COLO668 (cell line): ENCODE measurements around the gene SLC6A13.
A peak's percentile ranks its signal among the peaks of the same experiment; 100 is the strongest.

Experiments
- DNase-seq: peaks from one replicate; lab custom pipeline; 2025; ENCODE audit not compliant: unreplicated experiment; lab: John Stamatoyannopoulos, UW

The SLC6A13 gene

DNA sequence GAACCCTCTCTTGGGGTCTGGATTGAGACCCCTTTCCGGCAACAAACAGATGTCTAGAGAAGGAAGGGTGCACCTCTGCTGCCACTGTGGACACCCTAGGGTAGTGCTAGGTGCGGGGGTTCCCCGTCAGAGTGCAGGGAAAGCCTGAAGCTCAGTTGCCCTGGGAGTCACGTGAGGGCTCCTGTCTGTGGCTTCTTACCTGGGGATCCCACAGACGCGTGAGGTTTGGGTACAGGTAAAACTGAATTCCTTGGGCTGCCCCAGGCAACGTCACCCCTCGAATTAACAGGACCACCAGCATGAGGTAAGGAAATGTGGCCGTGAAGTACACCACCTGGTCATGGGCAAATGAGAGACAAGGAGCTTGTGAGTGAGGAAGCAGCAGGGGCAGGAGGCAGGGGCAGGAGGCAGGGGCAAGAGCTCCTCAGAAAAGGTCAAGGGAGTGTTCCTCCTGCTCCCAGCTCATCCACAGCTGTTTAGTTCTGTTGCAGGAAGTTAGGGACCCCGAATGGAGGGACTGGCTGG is 27.7 kb downstream of the SLC6A13 start:
- no peak for DNase-seq

DNA sequence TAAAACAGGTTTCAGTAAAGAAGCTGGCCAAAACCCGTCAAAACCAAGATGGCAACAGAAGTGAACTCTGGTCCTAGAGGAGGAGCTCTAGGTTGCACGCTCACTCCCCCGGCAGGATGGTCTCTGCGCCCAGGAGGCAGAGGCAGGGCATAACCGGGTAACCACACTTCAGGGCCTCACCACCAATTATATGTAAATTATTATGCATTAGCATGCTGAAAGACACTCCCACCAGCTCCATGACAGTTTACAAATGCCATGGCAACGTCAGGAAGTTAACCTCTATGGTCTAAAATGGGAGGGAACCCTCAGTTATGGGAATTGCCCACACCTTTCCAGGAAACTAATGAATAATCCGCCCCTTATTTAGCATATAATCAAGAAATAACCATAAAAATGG is 28.6 kb downstream of the SLC6A13 start:
- no peak for DNase-seq

DNA sequence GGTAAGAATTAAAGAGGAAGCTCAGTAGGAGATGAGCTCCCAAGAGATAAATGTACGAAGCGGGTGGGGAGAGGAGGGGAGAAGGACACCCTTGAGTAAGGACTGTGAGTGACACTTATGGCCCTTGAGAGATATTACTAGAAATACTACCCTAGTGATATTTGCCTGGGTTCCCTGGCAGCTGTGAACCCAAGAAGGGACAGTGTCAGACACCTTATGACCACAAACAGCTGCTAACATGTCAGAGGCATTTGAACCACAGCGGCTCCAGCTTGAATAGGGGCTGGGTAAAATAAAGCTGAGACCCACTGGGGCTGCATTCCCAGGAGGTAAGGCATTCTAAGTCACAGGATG is 29.0 kb downstream of the SLC6A13 start:
- no peak for DNase-seq

DNA sequence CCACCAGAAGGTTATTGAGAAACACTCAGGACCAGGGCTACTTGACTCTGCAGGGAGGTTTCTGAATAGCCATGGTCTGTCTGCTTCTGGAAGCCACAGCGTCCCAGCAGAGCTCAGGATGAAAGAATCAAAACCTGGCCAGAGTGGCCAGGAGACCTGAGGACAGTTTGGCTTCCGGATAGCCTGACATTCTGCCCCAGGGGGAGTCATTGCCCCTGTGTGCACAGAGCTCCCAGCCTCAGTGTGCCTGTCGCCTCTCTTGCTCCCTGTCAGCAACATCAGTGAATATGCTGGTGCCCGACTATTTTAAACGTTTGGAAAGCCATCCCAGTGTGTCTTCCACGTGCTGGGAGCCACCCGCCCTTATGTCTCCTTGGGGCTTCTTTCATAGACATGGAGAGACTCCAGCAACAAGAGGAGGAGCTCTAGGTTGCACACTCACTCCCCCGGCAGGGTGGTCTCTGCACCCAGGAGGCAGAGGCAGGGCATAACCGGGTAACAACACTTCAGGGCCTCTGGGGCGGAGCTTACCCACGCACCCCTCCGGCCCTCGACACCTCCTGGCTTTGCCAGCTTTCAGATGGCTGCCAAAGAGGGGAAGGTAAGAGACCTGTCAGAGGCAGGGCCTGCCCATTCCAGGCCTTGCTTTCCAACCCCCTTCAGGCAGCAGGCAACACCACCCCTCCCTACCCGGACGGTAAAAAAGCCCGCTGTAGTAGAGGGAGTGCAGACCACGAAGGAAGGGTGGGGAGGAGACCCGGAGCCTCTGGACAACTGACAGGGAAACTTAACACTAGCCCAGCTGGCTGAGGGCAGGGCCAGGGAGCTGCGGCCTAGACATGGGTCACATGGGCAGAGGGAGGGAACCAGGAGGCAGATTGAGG is 29.7 kb downstream of the SLC6A13 start:
- DNase-seq, result no peak

DNA sequence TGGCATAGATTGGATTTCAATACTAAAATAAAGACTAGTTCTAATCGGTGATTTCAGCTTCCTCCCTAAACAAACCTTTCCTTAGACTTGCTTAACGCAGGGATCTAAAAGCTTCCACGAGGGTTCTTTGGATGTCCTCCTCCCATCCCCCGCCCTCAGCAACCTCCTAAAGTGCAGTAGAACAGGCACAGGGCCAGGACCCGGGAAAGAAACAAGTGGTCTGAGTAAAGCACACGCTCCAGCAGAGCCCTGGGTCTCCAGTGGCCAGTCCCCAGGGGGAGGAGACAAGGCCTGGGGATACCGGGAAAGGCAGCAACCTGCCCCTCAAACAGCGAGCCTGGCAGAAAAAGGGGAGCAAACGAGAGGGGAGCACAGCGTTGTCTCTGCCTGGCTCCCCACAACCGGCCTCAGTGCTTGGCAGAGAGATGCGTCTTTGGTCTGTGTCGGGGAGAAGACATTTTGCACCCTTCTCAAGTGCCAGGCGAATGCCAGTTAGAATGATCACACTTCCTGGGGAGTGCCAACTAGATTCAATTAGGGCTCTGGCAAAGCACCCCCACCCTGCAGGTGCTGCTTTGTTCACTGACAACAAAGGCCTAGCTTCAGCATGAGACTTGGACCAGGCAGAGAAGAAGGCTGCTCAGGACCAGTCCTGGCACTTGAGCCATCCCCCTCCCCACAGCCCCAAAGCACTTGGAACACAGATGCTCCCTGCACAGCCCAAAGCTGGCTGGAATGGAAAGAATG is 31.5 kb downstream of the SLC6A13 start:
- no peak for DNase-seq

DNA sequence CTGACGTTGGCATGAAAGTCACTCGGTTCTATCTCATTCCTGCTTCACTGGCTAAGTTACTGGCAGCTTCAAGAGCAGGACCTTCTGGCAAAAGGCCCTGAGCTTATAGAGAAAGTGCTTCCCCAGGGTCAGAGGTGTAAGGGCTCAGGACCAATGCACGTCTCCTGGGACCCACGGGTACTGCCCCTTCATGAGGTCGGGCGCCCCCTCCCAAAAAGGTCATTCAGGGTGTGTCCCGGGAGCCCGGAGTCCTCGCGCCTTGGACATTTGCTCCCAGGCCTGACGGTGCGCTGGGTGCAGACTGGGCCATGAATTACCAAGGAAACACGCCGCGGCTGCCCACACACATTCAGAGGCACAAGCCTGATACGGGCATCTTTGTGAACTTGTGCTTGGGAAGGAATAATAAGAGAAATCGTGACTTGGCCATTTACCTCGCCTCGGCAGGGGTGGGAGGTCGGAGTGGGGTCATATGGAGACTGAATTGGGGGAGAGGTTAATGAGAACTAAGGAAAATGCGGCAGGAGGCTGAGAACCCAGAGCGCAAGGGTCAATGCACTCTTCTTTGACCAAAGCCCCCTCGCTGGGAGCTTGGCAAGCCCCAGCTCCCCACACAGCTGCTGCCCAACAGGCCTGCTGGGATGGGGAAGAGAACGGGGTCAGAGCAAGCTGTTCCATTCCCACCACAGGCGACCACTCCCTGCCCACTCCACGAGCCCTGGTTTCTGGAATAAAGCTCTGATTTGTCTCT is 33.0 kb downstream of the SLC6A13 start:
- no peak for DNase-seq

DNA sequence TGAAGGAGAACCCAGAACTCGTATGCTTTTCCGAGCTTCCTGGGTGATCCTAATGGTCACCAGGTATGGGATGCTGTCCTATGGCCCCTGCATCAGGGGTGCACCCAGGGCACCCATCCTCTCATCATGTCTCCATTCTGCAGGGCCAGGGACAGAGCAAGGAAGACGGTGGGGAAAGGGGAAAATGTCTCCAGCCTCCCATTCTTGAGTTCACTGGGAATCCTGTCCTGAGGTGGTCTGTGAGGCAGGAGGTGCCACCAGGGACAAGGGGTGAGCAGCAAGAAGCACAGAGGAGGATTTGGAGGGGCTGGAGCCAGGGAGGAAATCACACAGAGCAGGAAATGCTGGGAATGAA is 33.8 kb downstream of the SLC6A13 start:
- DNase-seq, result no peak

DNA sequence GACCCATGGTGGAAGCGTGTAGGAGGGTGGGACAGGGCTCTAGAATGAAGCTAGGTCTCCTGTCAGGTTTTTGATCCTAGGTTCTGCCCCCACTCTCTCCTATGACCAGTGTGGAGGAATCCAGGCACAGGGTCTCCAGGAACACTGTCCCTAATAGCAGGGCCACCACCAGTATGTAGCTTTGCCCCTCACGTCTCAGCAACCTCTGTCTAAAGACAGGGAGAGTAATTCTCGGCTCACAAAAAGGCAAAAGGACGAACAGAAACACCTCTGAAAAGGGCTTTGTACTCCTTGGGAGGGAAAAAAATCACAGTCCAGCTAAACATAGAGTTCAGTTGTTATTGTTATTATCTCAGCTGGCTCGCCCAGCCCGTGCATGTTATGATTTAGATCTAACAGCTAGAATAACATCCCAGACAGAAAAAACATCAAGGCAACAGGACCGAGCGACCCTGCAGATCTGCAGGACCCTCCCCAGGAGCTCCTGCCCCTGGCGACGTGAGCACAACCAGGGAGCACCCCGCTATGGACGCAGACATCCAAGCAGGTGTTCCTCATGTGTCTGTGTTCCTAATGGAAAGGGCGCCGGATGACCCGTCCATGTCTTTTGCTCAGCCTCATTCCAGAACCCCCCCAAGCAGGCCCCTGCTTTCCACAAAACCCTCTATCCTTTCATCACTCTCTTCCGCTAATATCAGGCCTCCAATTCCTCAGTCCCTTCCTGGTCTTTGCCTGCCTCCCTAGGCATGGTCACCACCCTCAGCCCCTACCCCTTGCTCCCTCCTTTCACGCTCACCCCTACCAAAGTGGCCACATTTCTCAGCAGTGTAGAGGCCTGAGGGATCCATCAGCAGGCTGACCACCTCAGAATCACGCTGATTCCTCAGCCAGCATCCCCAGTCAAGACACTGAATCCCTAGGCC is 34.5 kb downstream of the SLC6A13 start:
- DNase-seq, result no peak

DNA sequence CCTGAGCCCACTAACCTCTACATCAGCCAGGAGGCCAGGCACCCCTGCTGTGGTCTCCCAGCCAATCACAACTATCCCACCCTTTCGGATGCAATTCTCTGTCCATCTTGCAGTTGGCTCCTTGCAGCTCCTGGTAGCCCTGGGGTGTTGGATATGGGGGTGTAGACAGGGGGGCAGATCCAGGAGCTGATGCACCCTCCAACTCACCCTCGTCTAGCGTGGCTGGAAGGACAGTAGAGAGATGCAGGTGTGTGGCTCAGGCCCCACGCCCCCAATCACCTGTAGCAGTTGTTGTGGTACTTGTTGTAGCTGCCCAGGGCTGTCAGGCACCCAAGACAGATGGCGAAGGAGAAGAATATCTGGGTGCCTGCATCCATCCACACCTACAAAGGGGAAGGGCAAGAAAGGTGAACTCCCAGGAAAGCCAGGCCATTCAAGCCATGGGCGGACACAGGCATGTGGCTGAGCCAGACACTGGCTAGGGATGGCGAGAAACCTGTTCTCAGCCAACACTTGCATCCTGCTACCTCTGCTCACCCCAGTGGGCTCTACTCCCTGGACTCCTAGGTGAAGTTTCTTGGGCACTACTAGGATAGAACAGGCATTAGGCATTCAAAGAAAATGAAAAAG is 35.2 kb downstream of the SLC6A13 start:
- DNase-seq, result no peak

DNA sequence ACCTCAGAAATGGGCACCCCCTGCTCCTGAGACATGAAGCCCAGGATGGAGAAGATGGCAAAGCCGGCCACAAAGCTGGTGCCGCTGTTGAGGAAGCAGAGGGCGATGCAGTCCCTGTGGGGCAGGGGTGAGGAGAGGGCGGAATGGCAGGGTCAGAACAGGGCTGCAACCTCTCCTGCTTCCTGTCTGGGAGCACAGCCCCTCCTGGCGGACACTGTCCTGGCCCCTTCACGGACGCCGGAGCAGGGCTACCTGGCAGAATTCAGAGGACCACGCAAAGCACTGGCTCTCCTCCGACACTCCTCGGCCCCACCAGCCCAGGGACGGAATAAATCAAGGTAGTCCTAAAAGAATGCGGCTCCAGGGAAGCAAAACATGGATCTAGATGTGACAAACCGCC is 36.2 kb downstream of the SLC6A13 start:
- DNase-seq, result no peak

DNA sequence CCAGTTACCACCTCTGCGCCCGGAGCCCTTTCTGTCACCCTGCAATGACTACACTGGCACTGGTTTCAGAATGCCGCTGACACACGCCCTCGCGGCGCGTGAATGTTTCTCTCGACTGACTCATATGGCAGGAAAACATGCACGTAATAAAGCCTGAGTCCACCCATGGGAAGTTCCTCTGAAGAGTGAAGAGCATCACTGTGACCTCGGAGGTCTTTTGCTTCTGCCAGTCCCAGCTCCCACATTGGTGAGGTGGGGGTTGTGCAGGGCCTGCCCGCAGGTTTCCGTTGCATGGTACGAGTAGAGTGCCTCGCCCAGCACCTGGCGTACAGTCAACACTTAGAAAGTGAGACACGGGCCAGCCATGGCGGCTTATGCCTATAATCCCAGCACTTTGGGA is 37.6 kb downstream of the SLC6A13 start:
- DNase-seq, result no peak

DNA sequence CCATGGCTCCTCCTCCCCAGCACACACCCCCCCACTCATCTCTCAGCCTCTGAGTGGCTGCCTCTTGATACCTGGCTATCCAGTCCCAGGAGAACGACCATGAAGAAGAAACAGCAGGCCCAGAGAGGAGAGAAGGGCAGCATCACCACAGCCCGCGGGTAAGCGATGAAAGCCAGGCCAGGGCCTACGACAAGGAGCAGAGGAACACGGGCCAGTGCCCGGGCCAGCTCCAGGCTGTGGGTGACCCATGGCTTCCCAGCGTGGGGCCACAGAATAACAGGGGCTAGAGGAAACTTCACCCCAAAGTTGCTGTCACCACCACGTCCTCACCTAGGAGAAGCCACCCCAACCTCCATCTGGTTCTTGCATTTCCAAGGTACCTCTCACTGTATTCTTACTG is 38.3 kb downstream of the SLC6A13 start:
- no peak for DNase-seq

DNA sequence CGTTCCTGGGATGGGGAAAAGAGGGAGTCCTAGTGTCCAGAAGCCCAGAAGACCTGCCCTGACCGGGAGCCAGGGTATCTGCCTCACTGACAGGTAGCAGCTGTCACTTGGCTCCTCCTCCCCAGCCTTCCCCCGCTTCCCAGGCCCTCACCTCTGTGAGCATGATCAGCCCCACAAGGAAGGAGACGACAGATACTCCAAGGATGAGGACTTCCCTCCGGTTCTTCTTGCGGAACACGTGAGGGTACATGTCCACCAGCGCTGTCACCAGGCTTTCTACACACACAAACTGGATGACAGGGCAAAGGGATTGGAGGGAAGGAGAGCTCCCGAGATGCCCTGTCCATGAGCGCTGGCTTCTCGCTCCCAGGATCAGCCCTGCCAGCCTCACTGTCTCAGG is 38.8 kb downstream of the SLC6A13 start:
- DNase-seq, result no peak

DNA sequence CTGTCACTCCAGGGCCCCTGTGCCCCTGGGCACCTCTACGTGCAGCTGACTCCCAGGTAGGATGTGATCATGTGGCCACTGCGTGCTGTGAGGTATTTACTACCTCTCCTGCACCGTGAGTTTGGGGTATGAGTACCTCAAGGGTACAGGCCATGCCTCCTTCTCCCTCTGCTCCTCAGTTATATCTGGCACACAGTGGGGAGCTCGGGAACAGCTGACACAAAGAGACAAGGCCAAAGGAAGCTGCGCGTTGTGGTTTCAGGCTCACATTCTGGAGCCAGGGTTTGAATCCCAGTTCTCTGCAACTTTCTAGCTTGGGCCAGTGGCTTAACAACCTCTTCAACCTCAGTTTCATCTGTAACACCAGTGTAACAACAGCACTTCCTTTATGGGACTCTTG is 40.9 kb downstream of the SLC6A13 start:
- no peak for DNase-seq

DNA sequence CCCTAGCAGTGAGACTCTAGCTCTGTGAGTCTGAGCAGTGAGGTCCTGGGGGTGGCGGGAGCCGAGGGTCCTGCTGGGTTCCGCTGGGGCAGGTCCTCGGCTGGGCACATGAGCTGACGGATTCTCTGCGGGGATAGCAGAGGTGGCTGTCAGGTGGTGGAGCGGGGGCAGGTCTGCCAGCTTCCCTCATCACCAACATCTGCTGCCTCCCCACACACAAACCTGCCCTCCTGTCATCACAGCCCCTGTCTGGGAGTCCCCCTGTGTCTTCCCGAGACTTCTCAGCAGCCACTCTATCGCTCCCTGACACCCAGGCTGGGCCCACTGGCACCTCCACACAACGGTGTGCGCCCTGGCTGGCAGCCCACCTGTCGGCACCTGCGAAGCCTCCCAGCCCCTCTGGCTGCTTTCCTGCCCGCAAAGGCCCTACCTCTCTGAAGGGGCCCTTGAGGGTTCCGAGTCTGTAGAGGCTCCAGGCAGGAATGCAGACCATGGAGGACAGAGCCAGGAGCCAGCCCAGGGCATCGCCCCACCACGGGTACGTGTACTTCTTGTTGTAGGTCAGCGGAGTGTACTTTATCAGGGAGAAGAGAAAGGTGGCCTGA is 41.6 kb downstream of the SLC6A13 start:
- no peak for DNase-seq

DNA sequence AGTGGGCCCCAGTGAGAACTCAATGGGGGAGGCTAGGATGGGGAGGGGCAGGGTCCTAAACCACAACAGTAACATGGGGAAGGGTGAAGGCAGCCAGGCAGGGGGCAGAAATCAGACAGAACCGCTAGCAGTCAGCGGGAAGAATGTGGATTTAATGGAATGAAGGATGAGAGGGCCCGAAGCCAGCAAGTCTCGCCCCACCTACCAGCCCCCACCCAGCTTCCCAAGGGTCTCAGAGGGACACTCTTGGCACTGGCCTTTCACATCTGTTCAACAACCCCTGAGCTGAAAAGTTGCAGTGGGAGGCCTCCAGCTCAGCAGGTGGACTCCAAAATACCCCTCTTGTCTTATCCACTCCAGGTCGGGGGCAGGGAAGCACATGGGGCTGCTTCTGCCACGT is 42.1 kb downstream of the SLC6A13 start:
- DNase-seq, result no peak

DNA sequence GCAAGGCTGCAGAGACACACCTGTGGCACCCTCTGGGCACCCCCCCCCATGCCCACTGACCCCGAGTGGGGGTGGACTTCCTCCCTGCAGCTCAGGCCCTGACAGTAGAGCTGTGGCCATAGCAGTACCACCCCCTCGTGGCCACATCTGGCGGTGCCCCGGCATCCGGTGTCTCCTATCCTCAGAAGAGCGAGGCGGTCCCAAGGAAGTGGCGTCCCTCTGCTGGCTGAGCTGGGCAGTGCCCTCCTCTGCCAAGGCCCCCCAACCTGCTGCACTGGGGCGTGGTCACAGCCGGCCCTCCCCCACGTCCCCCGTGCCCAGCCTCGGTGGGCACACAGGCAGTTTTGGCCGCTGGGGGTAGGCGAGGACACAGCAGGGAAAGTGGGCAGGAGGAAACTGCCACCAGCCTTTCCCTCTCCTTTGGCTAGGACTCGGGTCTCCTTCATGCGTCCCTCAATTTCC is 42.7 kb downstream of the SLC6A13 start:
- DNase-seq, result peak; percentile 69

DNA sequence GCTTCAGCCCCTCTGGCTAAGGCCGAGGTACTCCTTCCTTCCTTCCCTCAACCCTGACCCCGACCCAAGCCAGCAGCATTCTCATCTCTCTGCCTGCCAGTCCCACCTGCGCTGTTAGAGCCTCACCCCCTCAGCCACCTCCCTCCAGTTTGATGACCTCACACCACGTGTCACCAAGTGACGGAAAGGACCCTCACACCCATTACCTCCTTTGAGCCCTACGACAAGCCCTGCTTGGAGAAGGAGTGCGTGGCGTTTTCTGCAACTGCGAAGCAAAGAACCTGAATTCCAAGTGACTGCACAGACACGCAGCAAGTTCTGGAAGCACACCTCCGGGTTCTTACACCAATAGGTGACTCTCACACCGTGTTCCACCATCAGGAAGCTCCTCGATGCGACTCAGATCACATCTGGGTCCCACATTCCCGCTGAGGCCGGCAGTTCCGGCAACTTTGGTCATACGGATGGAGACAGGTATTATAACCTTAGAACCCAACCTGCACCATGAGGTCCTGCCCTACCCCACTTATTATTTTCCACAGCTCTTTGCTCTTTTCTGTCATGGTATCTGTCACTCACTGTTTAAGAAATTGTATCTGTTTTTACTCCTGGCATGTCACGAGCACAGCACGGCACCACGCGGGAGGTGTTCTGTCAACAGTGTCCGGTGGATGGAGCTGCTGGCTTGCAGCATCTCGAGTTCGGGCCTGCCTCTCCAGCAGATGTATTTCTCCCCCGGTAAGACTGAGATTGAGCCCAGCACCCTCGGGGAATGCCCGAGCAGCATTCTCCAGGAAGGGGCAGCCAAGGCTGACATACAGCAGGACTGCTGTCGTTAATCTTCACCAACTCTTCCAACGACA is 43.7 kb downstream of the SLC6A13 start:
- DNase-seq, result no peak

DNA sequence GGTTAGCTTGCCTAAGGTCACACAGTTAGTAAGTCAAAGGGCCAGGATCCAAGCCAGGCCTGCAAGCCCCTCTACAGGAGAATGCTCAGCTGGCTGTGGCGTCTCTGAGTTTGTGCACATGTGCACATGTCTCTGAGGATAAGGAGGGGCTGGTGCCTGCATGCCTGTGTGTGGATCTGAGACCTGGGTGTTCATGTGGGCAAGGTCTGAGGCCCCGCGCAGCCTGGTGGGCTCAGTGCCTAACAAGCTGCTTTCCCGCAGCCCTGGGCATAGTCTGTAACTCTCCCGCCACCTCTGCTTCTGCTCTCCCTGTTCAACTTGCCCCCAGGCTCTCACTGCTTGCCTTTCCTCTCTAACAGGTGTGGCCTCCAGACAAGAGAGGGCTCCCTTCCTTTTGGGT is 44.4 kb downstream of the SLC6A13 start:
- no peak for DNase-seq
